VCaP (cell line): Measurements from ENCODE around the gene XPR1.

Experiments
- H3K27ac ChIP-seq: fragments of 450-650 bp; 2 replicates; pipeline ENCODE4 v1.5.1; 2017
- CTCF ChIP-seq: fragments of 450-650 bp; conservative IDR thresholded peaks from 2 replicates; pipeline ENCODE4 v1.5.1; 2017; ENCODE audit warnings: mild to moderate bottlenecking, moderate library complexity

The XPR1 gene

GRCh38 chr1:180837020-180837419 is 205.2 kb downstream of the XPR1 start:
- no peak overlapping the region for H3K27ac ChIP-seq
- TF ChIP-seq CTCF = no peak

- no peak for TF ChIP-seq CTCF
- no peak overlapping the region for H3K27ac ChIP-seq
Measured at GRCh38 chr1:180838535-180838934, 206.7 kb downstream of the XPR1 start.

- H3K27ac ChIP-seq = no peak overlapping the region
- TF ChIP-seq CTCF = no peak
Measured at GRCh38 chr1:180839547-180839946, 207.7 kb downstream of the XPR1 start.

- no peak overlapping the region for H3K27ac ChIP-seq
- no peak for TF ChIP-seq CTCF
Measured at GRCh38 chr1:180841415-180841814, 209.6 kb downstream of the XPR1 start.

- no peak overlapping the region for H3K27ac ChIP-seq
- no peak for TF ChIP-seq CTCF
Measured at GRCh38 chr1:180842052-180842451, 210.2 kb downstream of the XPR1 start.

- no peak for TF ChIP-seq CTCF
- H3K27ac ChIP-seq = no peak overlapping the region
Measured at GRCh38 chr1:180842491-180843275, 210.9 kb downstream of the XPR1 start.

GRCh38 chr1:180845352-180845751 is 213.5 kb downstream of the XPR1 start:
- no peak for TF ChIP-seq CTCF
- no peak overlapping the region for H3K27ac ChIP-seq
